Retinal pigment epithelial cell (primary cell): Measurements from ENCODE around the gene TICAM2.

Experiments
- DNase-seq: peaks from one replicate; pipeline ENCODE4 v3.0.0-alpha.2; 2010; ENCODE audit warnings: low read depth
- H3K4me3 ChIP-seq: 2 replicates; pipeline ENCODE4 v1.5.1; 2011; ENCODE audit warnings: mild to moderate bottlenecking, low read length, control low read depth, moderate library complexity
- CTCF ChIP-seq: conservative IDR thresholded peaks from 2 replicates; pipeline ENCODE4 v1.5.1; 2011; ENCODE audit warnings: low read depth, low read length, control low read depth, inconsistent platforms

Gene TICAM2

GRCh38 chr5:115571441-115571878 lies 30.8 kb downstream of the TICAM2 start:
- no peak for TF ChIP-seq CTCF
- no peak for DNase-seq
- H3K4me3 ChIP-seq = no peak overlapping the region

- TF ChIP-seq CTCF = no peak
- DNase-seq = no peak
- H3K4me3 ChIP-seq = no peak overlapping the region
Observed at GRCh38 chr5:115568668-115569067, 33.6 kb downstream of the TICAM2 start.

GRCh38 chr5:115565233-115565632 lies 37.0 kb downstream of the TICAM2 start:
- DNase-seq = no peak
- no peak for TF ChIP-seq CTCF
- no peak overlapping the region for H3K4me3 ChIP-seq

- DNase-seq = no peak
- no peak for TF ChIP-seq CTCF
- H3K4me3 ChIP-seq = no peak overlapping the region
Observed at GRCh38 chr5:115561176-115561575, 41.1 kb downstream of the TICAM2 start.

GRCh38 chr5:115559524-115559923 lies 42.8 kb downstream of the TICAM2 start:
- TF ChIP-seq CTCF = no peak
- no peak overlapping the region for H3K4me3 ChIP-seq
- DNase-seq = no peak

GRCh38 chr5:115558388-115558956 lies 43.8 kb downstream of the TICAM2 start:
- no peak for DNase-seq

More at GRCh38 chr5:115558388-115558956, 43.8 kb downstream of the TICAM2 start:
- no peak for TF ChIP-seq CTCF
- no peak overlapping the region for H3K4me3 ChIP-seq
